H1 (cell line): ENCODE data around the gene CMTM2. TPM values are rescaled to one million over a fixed set of nuclear protein-coding genes. Genes with fewer than 3 reads are reported as not detected.

ENCODE experiments used
- CTCF ChIA-PET: fragments of 300-600 bp; sonication (Branson Sonifier 250); formaldehyde crosslinking; loops from one replicate; lab custom pipeline; 2021; ENCODE audit not compliant: partially characterized antibody; lab: Charles Lee
- POLR2A ChIA-PET: fragments of 300-600 bp; sonication (Branson Sonifier 250); formaldehyde crosslinking; loops from one replicate; lab custom pipeline; 2021; ENCODE audit warnings: inconsistent platforms; ENCODE audit not compliant: partially characterized antibody; lab: Charles Lee
- DNase-seq, 2 experiments: peaks; one replicate each; pipeline versions ENCODE4 v3.0.0 to v3.0.0-alpha.2; 2010 to 2022; ENCODE audit warnings: low spot score in 2 of 2, low read depth in 1 of 2, mixed read lengths in 1 of 2
- FAIRE-seq: peaks from 2 replicates; lab custom pipeline; 2011; peaks lifted over from hg19 to GRCh38; lab: Jason Lieb, UNC
- H2AFZ ChIP-seq: 2 replicates; pipeline ENCODE4 v1.8.1; 2012; ENCODE audit warnings: low read length, inconsistent platforms
- H2AK5ac ChIP-seq: 2 replicates; pipeline ENCODE4 v1.6.1; 2013; ENCODE audit warnings: low read depth, low read length
- H2BK120ac ChIP-seq: replicated peaks from 2 replicates; pipeline ENCODE3; 2013; ENCODE audit warnings: low read depth, low read length, inconsistent platforms
- H2BK12ac ChIP-seq: 2 replicates; pipeline ENCODE4 v1.6.1; 2013; ENCODE audit warnings: low read depth, low read length
- H2BK15ac ChIP-seq: 2 replicates; pipeline ENCODE4 v1.6.1; 2013; ENCODE audit warnings: low read length
- H2BK20ac ChIP-seq: 2 replicates; pipeline ENCODE4 v1.6.1; 2013; ENCODE audit warnings: low read length
- H2BK5ac ChIP-seq: 2 replicates; pipeline ENCODE4 v1.6.1; 2013; ENCODE audit warnings: low read depth, low read length
- H3K14ac ChIP-seq: 2 replicates; pipeline ENCODE4 v1.6.1; 2013; ENCODE audit warnings: inconsistent platforms; ENCODE audit not compliant: insufficient read length
- H3K18ac ChIP-seq: 2 replicates; pipeline ENCODE4 v1.6.1; 2013; ENCODE audit warnings: low read length; ENCODE audit errors: extremely low read depth
- H3K23ac ChIP-seq: 2 replicates; pipeline ENCODE4 v1.6.1; 2013; ENCODE audit warnings: inconsistent platforms; ENCODE audit not compliant: insufficient read length
- H3K23me2 ChIP-seq: 2 replicates; pipeline ENCODE4 v1.6.1; 2013; ENCODE audit warnings: low read depth, low read length
- H3K27ac ChIP-seq: 2 replicates; pipeline ENCODE4 v1.6.1; 2011; ENCODE audit warnings: low read depth, low read length, inconsistent platforms
- H3K27me3 ChIP-seq, 4 experiments: replicated peaks in 1 of 4; 1 replicate in 1 of 4; 2 replicates in 3 of 4; pipeline versions ENCODE4 v1.6.1 to v1.8.1; 2011 to 2013; ENCODE audit warnings: low read length in 3 of 4, mild to moderate bottlenecking in 3 of 4, inconsistent platforms in 2 of 4, mixed read lengths in 2 of 4, moderate library complexity in 1 of 4; ENCODE audit not compliant: control insufficient read depth in 3 of 4, insufficient read depth in 3 of 4; ENCODE audit errors: extremely low read depth in 1 of 4
- H3K36me3 ChIP-seq, 4 experiments: 2 replicates each; pipeline versions ENCODE4 v1.6.1 to v1.8.1; 2011 to 2013; ENCODE audit warnings: mild to moderate bottlenecking in 4 of 4, low read length in 3 of 4, moderate library complexity in 2 of 4, control low read depth in 1 of 4, inconsistent platforms in 1 of 4; ENCODE audit not compliant: insufficient read depth in 4 of 4, control insufficient read depth in 2 of 4
- H3K4ac ChIP-seq: replicated peaks from 2 replicates; pipeline ENCODE3; 2013; ENCODE audit warnings: low read length, low read depth, mixed read lengths, inconsistent platforms; ENCODE audit not compliant: insufficient read length
- H3K4me1 ChIP-seq, 4 experiments: replicated peaks in 1 of 4; 1 replicate in 1 of 4; 2 replicates in 3 of 4; pipeline versions ENCODE4 v1.6.1 to v1.8.1; 2011 to 2013; ENCODE audit warnings: low read length in 3 of 4, inconsistent platforms in 2 of 4, mixed read lengths in 1 of 4; ENCODE audit not compliant: insufficient read depth in 4 of 4, control insufficient read depth in 3 of 4
- H3K4me2 ChIP-seq, 2 experiments: 2 replicates each; pipeline versions ENCODE4 v1.6.1 to v1.8.1; 2011 to 2013; ENCODE audit warnings: low read depth in 2 of 2, low read length in 2 of 2, control low read depth in 1 of 2, inconsistent platforms in 1 of 2, mild to moderate bottlenecking in 1 of 2; ENCODE audit not compliant: insufficient read depth in 1 of 2
- H3K4me3 ChIP-seq, 4 experiments: fragments of 200-600, 300-600 bp in 1 of 4; sonication (generic), shearing (Covaris generic), sonication (Bioruptor Twin) in 1 of 4; 2 replicates each; pipeline versions ENCODE4 v1.5.1 to v1.8.1; 2011 to 2016; ENCODE audit warnings: low read length in 4 of 4, low read depth in 3 of 4, control low read depth in 2 of 4, inconsistent platforms in 2 of 4, mild to moderate bottlenecking in 2 of 4, mixed read lengths in 1 of 4, moderate library complexity in 1 of 4; ENCODE audit not compliant: insufficient read depth in 2 of 4; ENCODE audit errors: extremely low read depth in 1 of 4
- H3K56ac ChIP-seq: replicated peaks from 2 replicates; pipeline ENCODE3; 2013; ENCODE audit warnings: low read depth, mild to moderate bottlenecking, mixed read lengths, low read length, inconsistent platforms; ENCODE audit not compliant: insufficient read length
- H3K79me1 ChIP-seq: 2 replicates; pipeline ENCODE4 v1.6.1; 2013; ENCODE audit warnings: low read depth, low read length, control low read depth
- H3K79me2 ChIP-seq, 2 experiments: 2 replicates each; pipeline versions ENCODE4 v1.6.1 to v1.8.1; 2012 to 2013; ENCODE audit warnings: low read length in 2 of 2, mild to moderate bottlenecking in 2 of 2, inconsistent platforms in 1 of 2; ENCODE audit not compliant: insufficient read depth in 2 of 2, control insufficient read depth in 1 of 2
- H3K9ac ChIP-seq, 4 experiments: replicated peaks in 1 of 4; 1 replicate in 1 of 4; 2 replicates in 3 of 4; pipeline versions ENCODE4 v1.6.1 to v1.8.1; 2011 to 2013; ENCODE audit warnings: low read depth in 3 of 4, low read length in 3 of 4, control low read depth in 2 of 4, mild to moderate bottlenecking in 2 of 4, moderate library complexity in 2 of 4, inconsistent platforms in 1 of 4; ENCODE audit errors: extremely low read depth in 1 of 4
- H3K9me3 ChIP-seq, 2 experiments: 2 replicates each; pipeline versions ENCODE4 v1.6.1 to v1.8.1; 2012 to 2013; ENCODE audit warnings: mild to moderate bottlenecking in 2 of 2, moderate library complexity in 2 of 2, control low read depth in 1 of 2, inconsistent platforms in 1 of 2, low read depth in 1 of 2, low read length in 1 of 2, mixed read lengths in 1 of 2; ENCODE audit not compliant: insufficient read depth in 2 of 2
- H4K20me1 ChIP-seq, 2 experiments: replicated peaks in 1 of 2; 2 replicates each; pipeline versions ENCODE3 to v1.8.1; 2011 to 2013; ENCODE audit warnings: inconsistent platforms in 2 of 2, low read length in 2 of 2, mild to moderate bottlenecking in 1 of 2; ENCODE audit not compliant: insufficient read depth in 2 of 2, control insufficient read depth in 1 of 2
- H4K5ac ChIP-seq: 2 replicates; pipeline ENCODE4 v1.6.1; 2013; ENCODE audit warnings: low read length, low read depth, mixed read lengths, inconsistent platforms; ENCODE audit not compliant: insufficient read length
- H4K8ac ChIP-seq: 2 replicates; pipeline ENCODE4 v1.8.0; 2013; ENCODE audit warnings: mild to moderate bottlenecking, moderate library complexity, low read length, inconsistent platforms; ENCODE audit not compliant: insufficient read depth; ENCODE audit errors: extremely low read depth
- H4K91ac ChIP-seq: replicated peaks from 2 replicates; pipeline ENCODE3; 2013; ENCODE audit warnings: low read length, mixed read lengths, inconsistent platforms; ENCODE audit not compliant: insufficient read length
- CHD2 ChIP-seq: IDR thresholded peaks from 2 replicates; pipeline ENCODE4 v1.6.1; 2012; ENCODE audit warnings: low read length, improper control_type of control experiment
- CTCF ChIP-seq, 3 experiments: IDR thresholded peaks; 1 replicate in 2 of 3; 2 replicates in 1 of 3; pipeline versions ENCODE4 v1.5.1 to v1.6.1; 2011; ENCODE audit warnings: low read length in 3 of 3, mild to moderate bottlenecking in 3 of 3, inconsistent platforms in 2 of 3, low read depth in 1 of 3, moderate library complexity in 1 of 3; ENCODE audit not compliant: insufficient read depth in 1 of 3; ENCODE audit errors: control extremely low read depth in 1 of 3
- E2F6 ChIP-seq: IDR thresholded peaks from 2 replicates; pipeline ENCODE4 v1.6.1; 2012; ENCODE audit warnings: inconsistent platforms
- JUND ChIP-seq: IDR thresholded peaks from 2 replicates; pipeline ENCODE4 v1.6.1; 2011; ENCODE audit warnings: mild to moderate bottlenecking, improper control_type of control experiment, low read length
- RAD21 ChIP-seq, 2 experiments: IDR thresholded peaks in 1 of 2; conservative IDR thresholded peaks in 1 of 2; 2 replicates each; pipeline ENCODE4 v1.6.1; 2011; ENCODE audit warnings: low read depth in 2 of 2, low read length in 2 of 2, improper control_type of control experiment in 1 of 2, inconsistent platforms in 1 of 2, mild to moderate bottlenecking in 1 of 2, moderate library complexity in 1 of 2
- SAP30 ChIP-seq: fragments of 300-600 bp; sonication (generic); IDR thresholded peaks from 2 replicates; pipeline ENCODE4 v1.7.1; 2012; ENCODE audit warnings: low read length, moderate library complexity, mild to moderate bottlenecking, inconsistent platforms; ENCODE audit not compliant: insufficient read depth, insufficient replicate concordance
- TEAD4 ChIP-seq: IDR thresholded peaks from 2 replicates; pipeline ENCODE4 v1.6.1; 2012; ENCODE audit warnings: low read depth, low read length, inconsistent platforms, mixed read lengths
- WGBS, 2 experiments: shearing (Covaris generic) in 1 of 2; methylation state at CpG; one replicate each; pipeline versions ENCODE4 v1.1.6 to v1.1.7; 2013 to 2015; ENCODE audit warnings: low lambda C conversion rate in 2 of 2, mixed read lengths in 2 of 2, inconsistent platforms in 1 of 2, low coverage in 1 of 2, missing lambda C conversion rate in 1 of 2; ENCODE audit not compliant: insufficient replicate concordance in 2 of 2, insufficient coverage in 1 of 2, insufficient read length in 1 of 2; ENCODE audit errors: extremely low coverage in 1 of 2, missing lambda C conversion rate in 1 of 2; 5-methylcytosine and 5-hydroxymethylcytosine counted together
- polyA plus RNA-seq, 7 experiments: library from polyadenylated mRNA; depleted of rRNA in 3 of 7; stranded (reverse) in 5 of 7; unstranded in 2 of 7; fragments of >200 nt in 5 of 7; fragments of 200-250 nt in 2 of 7; gene quantifications; 1 replicate in 5 of 7; 2 replicates in 1 of 7; 4 replicates in 1 of 7; pipeline versions ENCODE4 v1.2.1 to v1.2.3, GENCODE V29; 2011 to 2013; ENCODE audit warnings: missing spikeins in 2 of 7, mixed read lengths in 2 of 7
- total RNA-seq: library from RNA; stranded (reverse); fragmentation: NEBNext Ultra II Directional; extraction: Animal tissue kit (Norgen Biotek cat#: 25700); gene quantifications from 2 replicates; pipeline ENCODE4 v1.2.1, GENCODE V29; 2021

CMTM2 gene
- total and polyA plus RNA-seq, 2 of the 8 experiments (the other 6 are each of a cell fraction or from before 2014, with no cell fraction given) = not detected

- FAIRE-seq (no peak), DNase-seq (peak in 1 of 2 experiments; percentile 73)
- Histone ChIP-seq H3K4me2 (no peak overlapping the region), H2BK15ac (no peak overlapping the region; the same call in 1 of the 2 replicates), H3K14ac (no peak overlapping the region), H2BK12ac (peak overlapping the region; percentile 75; the same call in 1 of the 2 replicates), H3K4me3 (no peak overlapping the region), H3K4me1 (no peaks in the 10 kb centered on the region), H2AK5ac (no peak overlapping the region), H3K36me3 (no peaks in the 10 kb centered on the region), H3K9me3 (no peaks in the 10 kb centered on the region), H2BK5ac (no peak overlapping the region), H3K79me1 (no peaks in the 10 kb centered on the region), H3K23me2 (no peaks in the 10 kb centered on the region), H3K18ac (no peak overlapping the region), H4K5ac (no peak overlapping the region), H3K27me3 (no peaks in the 10 kb centered on the region), H4K8ac (no peak overlapping the region), H3K4ac (peak overlapping the region; percentile 44), H2BK120ac (no peak overlapping the region), H3K56ac (no peak overlapping the region), H2BK20ac (no peak overlapping the region), H4K20me1 (no peaks in the 10 kb centered on the region), H4K91ac (peak overlapping the region; percentile 42), H3K79me2 (no peaks in the 10 kb centered on the region), H2AFZ (no peak overlapping the region), H3K9ac (no peak overlapping the region), H3K27ac (no peak overlapping the region), H3K23ac (no peak overlapping the region)
- ChIA-PET POLR2A (interaction anchor here (1.1 kb wide), 1 partner anchor 15 kb away, joined by 6 read pairs; no protein-coding TSS in a partner anchor), CTCF (interaction anchor here (0.6 to 2.5 kb wide), 42 partner anchors 9 to 197 kb away, joined by 3 to 30 read pairs (median 4); partner anchors contain the start of gene CMTM2)
- WGBS, 2 experiments = 87% methylated on average over 8 of the region's 8 CpGs; no CpG with 5 or more reads in 1 of the 2 experiments
- TF ChIP-seq CTCF (IDR thresholded peaks at IDR 0.05; ENCODE audit: control extremely low read depth in 1 of 3, insufficient read depth in 1 of 3, low read depth in 1 of 3, low read length in 3 of 3) (peak; percentile 89 to 99 (median 94)), E2F6 (peak; percentile 71), JUND (0 out of 2 replicates have a peak, but pooled peaks have one; percentile 16), RAD21 (IDR thresholded peaks at IDR 0.05 in 1 of 2, conservative IDR thresholded peaks at IDR 0.05 in 1 of 2; ENCODE audit: low read depth in 2 of 2, low read length in 2 of 2) (peak; percentile 93 to 94), SAP30 (no peak), TEAD4 (peak; percentile 15; the same call in 1 of the 2 replicates), CHD2 (no peak)
These were observed 9.9 kb downstream of the CMTM2 start for GRCh38 chr16:66588981-66589713.
